Ishikawa (cell line): ENCODE measurements around the gene SEL1L.

ENCODE experiments used
- CEBPB ChIP-seq: IDR thresholded peaks from 2 replicates; pipeline ENCODE4 v1.6.1; 2012
- CREB1 ChIP-seq: IDR thresholded peaks from 2 replicates; pipeline ENCODE4 v1.6.1; 2012; ENCODE audit warnings: low read depth
- EGR1 ChIP-seq: IDR thresholded peaks from 2 replicates; pipeline ENCODE4 v1.6.1; 2012
- EP300 ChIP-seq: IDR thresholded peaks from 2 replicates; pipeline ENCODE4 v1.6.1; 2012; ENCODE audit warnings: borderline replicate concordance
- FOXM1 ChIP-seq: IDR thresholded peaks from 2 replicates; pipeline ENCODE4 v1.6.1; 2012; ENCODE audit warnings: low read depth, borderline replicate concordance
- MAX ChIP-seq: IDR thresholded peaks from 2 replicates; pipeline ENCODE4 v1.6.1; 2012
- NFIC ChIP-seq: IDR thresholded peaks from 2 replicates; pipeline ENCODE4 v1.6.1; 2012
- RAD21 ChIP-seq: IDR thresholded peaks from 2 replicates; pipeline ENCODE4 v1.6.1; 2012; ENCODE audit warnings: low read depth
- REST ChIP-seq: IDR thresholded peaks from 2 replicates; pipeline ENCODE4 v1.6.1; 2012; ENCODE audit warnings: low read depth, mild to moderate bottlenecking
- TAF1 ChIP-seq: IDR thresholded peaks from 2 replicates; pipeline ENCODE4 v1.6.1; 2012; ENCODE audit warnings: low read depth, mild to moderate bottlenecking
- TCF12 ChIP-seq: IDR thresholded peaks from 2 replicates; pipeline ENCODE4 v1.6.1; 2012; ENCODE audit warnings: low read depth
- TEAD4 ChIP-seq: IDR thresholded peaks from 2 replicates; pipeline ENCODE4 v1.6.1; 2012
- USF1 ChIP-seq: IDR thresholded peaks from 2 replicates; pipeline ENCODE4 v1.6.1; 2012
- YY1 ChIP-seq: IDR thresholded peaks from 2 replicates; pipeline ENCODE4 v1.6.1; 2012; ENCODE audit warnings: low read depth
- ZBTB7A ChIP-seq: IDR thresholded peaks from 2 replicates; pipeline ENCODE4 v1.6.1; 2012; ENCODE audit warnings: low read depth

The SEL1L gene

GRCh38 chr14:81534510-81535074 is 939 bp upstream of the SEL1L start:
- no peak for TF ChIP-seq EP300
- no peak for TF ChIP-seq MAX
- no peak for TF ChIP-seq TEAD4
- no peak for TF ChIP-seq TAF1
- TF ChIP-seq NFIC: no peak
- TF ChIP-seq USF1: no peak
- TF ChIP-seq ZBTB7A: no peak
- no peak for TF ChIP-seq FOXM1
- no peak for TF ChIP-seq CEBPB
- TF ChIP-seq YY1: no peak
- no peak for TF ChIP-seq REST
- TF ChIP-seq TCF12: no peak

GRCh38 chr14:81533212-81533535 is 479 bp downstream of the SEL1L start:
- TF ChIP-seq ZBTB7A (no peak), CEBPB (no peak), NFIC (no peak), TAF1 (no peak), EGR1 (no peak), MAX (no peak), YY1 (no peak), TCF12 (no peak), EP300 (no peak), RAD21 (no peak), REST (no peak)

GRCh38 chr14:81529391-81529790 is 4.3 kb downstream of the SEL1L start:
- TF ChIP-seq CREB1 (no peak), TEAD4 (no peak), RAD21 (no peak), CEBPB (no peak), REST (no peak), TCF12 (no peak), FOXM1 (no peak), USF1 (no peak), EGR1 (no peak), MAX (no peak), TAF1 (no peak), EP300 (no peak), YY1 (no peak), ZBTB7A (no peak), NFIC (no peak)

- TF ChIP-seq TEAD4 (no peak), EP300 (no peak), YY1 (no peak), FOXM1 (no peak), USF1 (no peak), REST (no peak), EGR1 (no peak), MAX (no peak), RAD21 (no peak)
Observed at GRCh38 chr14:81525129-81525528, 8.5 kb downstream of the SEL1L start.
